Measurements from ENCODE around the gene ZNF532. TPM values are rescaled to one million over a fixed set of nuclear protein-coding genes. Genes with fewer than 3 reads are reported as not detected.

The ZNF532 gene, protein sequence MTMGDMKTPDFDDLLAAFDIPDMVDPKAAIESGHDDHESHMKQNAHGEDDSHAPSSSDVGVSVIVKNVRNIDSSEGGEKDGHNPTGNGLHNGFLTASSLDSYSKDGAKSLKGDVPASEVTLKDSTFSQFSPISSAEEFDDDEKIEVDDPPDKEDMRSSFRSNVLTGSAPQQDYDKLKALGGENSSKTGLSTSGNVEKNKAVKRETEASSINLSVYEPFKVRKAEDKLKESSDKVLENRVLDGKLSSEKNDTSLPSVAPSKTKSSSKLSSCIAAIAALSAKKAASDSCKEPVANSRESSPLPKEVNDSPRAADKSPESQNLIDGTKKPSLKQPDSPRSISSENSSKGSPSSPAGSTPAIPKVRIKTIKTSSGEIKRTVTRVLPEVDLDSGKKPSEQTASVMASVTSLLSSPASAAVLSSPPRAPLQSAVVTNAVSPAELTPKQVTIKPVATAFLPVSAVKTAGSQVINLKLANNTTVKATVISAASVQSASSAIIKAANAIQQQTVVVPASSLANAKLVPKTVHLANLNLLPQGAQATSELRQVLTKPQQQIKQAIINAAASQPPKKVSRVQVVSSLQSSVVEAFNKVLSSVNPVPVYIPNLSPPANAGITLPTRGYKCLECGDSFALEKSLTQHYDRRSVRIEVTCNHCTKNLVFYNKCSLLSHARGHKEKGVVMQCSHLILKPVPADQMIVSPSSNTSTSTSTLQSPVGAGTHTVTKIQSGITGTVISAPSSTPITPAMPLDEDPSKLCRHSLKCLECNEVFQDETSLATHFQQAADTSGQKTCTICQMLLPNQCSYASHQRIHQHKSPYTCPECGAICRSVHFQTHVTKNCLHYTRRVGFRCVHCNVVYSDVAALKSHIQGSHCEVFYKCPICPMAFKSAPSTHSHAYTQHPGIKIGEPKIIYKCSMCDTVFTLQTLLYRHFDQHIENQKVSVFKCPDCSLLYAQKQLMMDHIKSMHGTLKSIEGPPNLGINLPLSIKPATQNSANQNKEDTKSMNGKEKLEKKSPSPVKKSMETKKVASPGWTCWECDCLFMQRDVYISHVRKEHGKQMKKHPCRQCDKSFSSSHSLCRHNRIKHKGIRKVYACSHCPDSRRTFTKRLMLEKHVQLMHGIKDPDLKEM (N-terminal part only)
- not detected in 2 replicates for total RNA-seq (2011; cell fraction: chromatin; rRNA removed; ENCODE audit: low replicate concordance)
- total RNA-seq (2011; cell fraction: nucleolus; rRNA removed): not detected in 2 replicates
- not detected in 2 replicates for total RNA-seq (2011; cell fraction: nucleoplasm; rRNA removed)
- total RNA-seq (2014; rRNA removed) (not detected in 2 replicates), total RNA-seq (2014; rRNA removed; fragmentation: Illumina TruSeq; extraction: Trizol) (not detected in 2 replicates), total RNA-seq (2015; rRNA removed; fragmentation: Illumina TruSeq; extraction: Trizol) (not detected in 2 replicates), total RNA-seq (2021) (0.42 and 0.47 TPM in 2 replicates), polyA plus RNA-seq (2011; rRNA removed) (not detected in 2 replicates), polyA plus RNA-seq (2014; fragmentation: Illumina TruSeq; extraction: Trizol) (not detected in 2 replicates), polyA plus RNA-seq (2014; fragmentation: Nextera tagmentation; extraction: Ambion mirVana) (not detected), polyA plus RNA-seq (2014; rRNA removed) (not detected in 2 replicates), polyA minus RNA-seq (2011; rRNA and poly(A)+ RNA removed) (0.03 TPM in 1 of 2 replicates, not detected in the other), Bru-seq, nascent RNA (percentile 13 among the genes with signal in this experiment), BruChase-seq, experiment 1, labeled RNA remaining after a 2-hour chase (percentile 16 among the genes with signal in this experiment), BruChase-seq, experiment 2, labeled RNA remaining after a 6-hour chase (percentile 14 among the genes with signal in this experiment)
- not detected in 2 replicates for polyA plus RNA-seq (2011; cell fraction: cytosol; rRNA removed)
- 0.18 TPM in 1 of 2 replicates, not detected in the other for polyA plus RNA-seq (2011; cell fraction: nucleus; rRNA removed)
- not detected in 2 replicates for polyA plus RNA-seq (2012)
- polyA minus RNA-seq (2011; cell fraction: cytosol; rRNA and poly(A)+ RNA removed): 0.38 TPM in 1 of 2 replicates, not detected in the other
- polyA minus RNA-seq (2011; cell fraction: nucleus; rRNA and poly(A)+ RNA removed): not detected in 2 replicates
- long read RNA-seq, experiment 1: 0 reads
- long read RNA-seq, experiment 2: 0 reads
- long read RNA-seq, experiment 3: 0 reads

DNA sequence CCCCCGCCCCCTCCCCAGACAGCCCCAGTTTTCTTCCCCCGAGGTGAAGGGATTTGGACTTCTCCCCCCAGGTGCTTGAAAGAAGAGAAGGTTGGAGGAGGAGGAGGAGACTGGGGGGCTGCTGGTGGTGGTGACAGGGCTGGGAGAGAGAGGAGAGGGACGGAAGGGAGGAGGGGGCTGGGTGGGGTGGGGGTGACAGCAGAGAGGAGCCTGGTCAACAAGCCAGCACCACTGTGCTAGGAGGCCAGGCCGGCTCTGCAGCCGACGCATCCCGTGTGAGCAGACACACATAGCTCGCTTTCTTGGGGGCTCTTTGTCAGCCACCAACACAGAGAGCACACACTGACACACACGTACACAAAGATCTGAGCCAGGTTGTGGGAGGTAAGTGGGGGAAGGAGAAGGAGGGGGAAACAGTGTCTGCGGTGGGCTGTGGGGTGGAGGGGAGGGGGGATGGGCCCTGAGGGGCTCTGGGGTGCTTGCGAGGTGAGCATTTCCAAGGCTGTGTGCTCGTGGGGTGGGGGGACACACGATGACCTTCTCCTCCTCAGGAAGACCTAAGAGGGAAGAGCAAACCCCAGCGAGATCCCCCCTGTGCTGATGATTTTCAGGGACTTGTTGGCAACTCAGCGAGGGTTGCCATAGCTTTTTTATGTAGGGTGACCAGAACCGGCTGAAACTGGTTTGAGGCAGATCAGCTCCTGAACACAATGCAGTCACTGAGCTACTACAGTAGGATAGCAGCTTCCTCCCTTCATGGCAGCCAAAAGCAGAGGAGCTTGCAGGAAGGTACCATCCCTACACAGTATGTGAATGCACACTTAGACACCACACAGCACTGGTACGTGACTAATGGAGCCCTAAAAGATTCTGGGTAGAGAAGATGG, at the start of gene ZNF532:
ZNF532 (plus strand) TSS at position 732 of the 887 bp plus-strand sequence. CDS start 53,411 bp downstream, outside the sequence.
- Histone ChIP-seq H3K9me3 (replicated peaks; ENCODE audit: control insufficient read depth, insufficient read depth, low read depth, low read length) (no peaks in the 10 kb centered on the region), H3K27ac (ENCODE audit: extremely low read depth, low read depth, low read length) (no peak within 1 kb of the TSS), H2AFZ (ENCODE audit: low read depth, low read length) (no peak within 1 kb of the TSS), H4K20me1 (replicated peaks; ENCODE audit: control insufficient read depth, insufficient read depth, low read length) (no peaks in the 10 kb centered on the region), H3K4me1 (replicated peaks in 1 of 2; ENCODE audit: control insufficient read depth in 2 of 2, insufficient read depth in 2 of 2, low read length in 2 of 2) (no peaks in the 10 kb centered on the region), H3K4me2 (ENCODE audit: insufficient read depth, low read length) (no peak within 1 kb of the TSS), H3K36me3 (ENCODE audit: control insufficient read depth, insufficient read depth, low read length) (no peaks in the 10 kb centered on the region), H3K9me1 (ENCODE audit: control insufficient read depth, insufficient read depth, low read length) (no peaks in the 10 kb centered on the region), H3K27me3 (ENCODE audit: control insufficient read depth in 2 of 2, insufficient read depth in 2 of 2, low read length in 2 of 2) (no peaks in the 10 kb centered on the region), H3K79me2 (ENCODE audit: control insufficient read depth, insufficient read depth, low read length) (no peaks in the 10 kb centered on the region), H3K9ac (ENCODE audit: insufficient read depth in 1 of 2, low read depth in 2 of 2, low read length in 2 of 2) (no peak within 1 kb of the TSS), H3K4me3 (no peak within 1 kb of the TSS)
- ChIA-PET CTCF (ENCODE audit: low intra/inter-chr PET ratio) (no interaction called here), POLR2A (no interaction called here)
- 0% methylated on average over 3 of the region's 17 CpGs for WGBS (ENCODE audit: insufficient coverage, low coverage, missing lambda C conversion rate)
- no peak for ATAC-seq
- intact Hi-C loops (cut with micrococcal nuclease) (no loop called here), in situ Hi-C loops (cut with MboI) (no loop called here)
- BruUV-seq (replicated peaks): no TSS peak
- no peak for FAIRE-seq
- no peak for DNase-seq (ENCODE audit: extremely low read depth in 1 of 4, low spot score in 3 of 4)
- no peak for TF ChIP-seq SREBF2 (CRISPR knock-in tag; IDR thresholded peaks at IDR 0.05)
- TF ChIP-seq KLF16 (IDR thresholded peaks at IDR 0.05): peak; percentile 23; the same call in 1 of the 2 replicates
- TF ChIP-seq, protein P1, sequence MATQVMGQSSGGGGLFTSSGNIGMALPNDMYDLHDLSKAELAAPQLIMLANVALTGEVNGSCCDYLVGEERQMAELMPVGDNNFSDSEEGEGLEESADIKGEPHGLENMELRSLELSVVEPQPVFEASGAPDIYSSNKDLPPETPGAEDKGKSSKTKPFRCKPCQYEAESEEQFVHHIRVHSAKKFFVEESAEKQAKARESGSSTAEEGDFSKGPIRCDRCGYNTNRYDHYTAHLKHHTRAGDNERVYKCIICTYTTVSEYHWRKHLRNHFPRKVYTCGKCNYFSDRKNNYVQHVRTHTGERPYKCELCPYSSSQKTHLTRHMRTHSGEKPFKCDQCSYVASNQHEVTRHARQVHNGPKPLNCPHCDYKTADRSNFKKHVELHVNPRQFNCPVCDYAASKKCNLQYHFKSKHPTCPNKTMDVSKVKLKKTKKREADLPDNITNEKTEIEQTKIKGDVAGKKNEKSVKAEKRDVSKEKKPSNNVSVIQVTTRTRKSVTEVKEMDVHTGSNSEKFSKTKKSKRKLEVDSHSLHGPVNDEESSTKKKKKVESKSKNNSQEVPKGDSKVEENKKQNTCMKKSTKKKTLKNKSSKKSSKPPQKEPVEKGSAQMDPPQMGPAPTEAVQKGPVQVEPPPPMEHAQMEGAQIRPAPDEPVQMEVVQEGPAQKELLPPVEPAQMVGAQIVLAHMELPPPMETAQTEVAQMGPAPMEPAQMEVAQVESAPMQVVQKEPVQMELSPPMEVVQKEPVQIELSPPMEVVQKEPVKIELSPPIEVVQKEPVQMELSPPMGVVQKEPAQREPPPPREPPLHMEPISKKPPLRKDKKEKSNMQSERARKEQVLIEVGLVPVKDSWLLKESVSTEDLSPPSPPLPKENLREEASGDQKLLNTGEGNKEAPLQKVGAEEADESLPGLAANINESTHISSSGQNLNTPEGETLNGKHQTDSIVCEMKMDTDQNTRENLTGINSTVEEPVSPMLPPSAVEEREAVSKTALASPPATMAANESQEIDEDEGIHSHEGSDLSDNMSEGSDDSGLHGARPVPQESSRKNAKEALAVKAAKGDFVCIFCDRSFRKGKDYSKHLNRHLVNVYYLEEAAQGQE (IDR thresholded peaks at IDR 0.05; ENCODE audit: borderline replicate concordance): peak; percentile 82
- TF ChIP-seq, protein P1 (CRISPR knock-in tag; IDR thresholded peaks at IDR 0.05; ENCODE audit: low read depth): no peak
- TF ChIP-seq ZNF507 (tag; conservative IDR thresholded peaks at IDR 0.05): no peak
